ENCODE results near the gene CD300LB. TPM values are rescaled to one million over a fixed set of nuclear protein-coding genes. Genes with fewer than 3 reads are reported as not detected.
"Not testable (repeated sequence)": the region's sequence is repeated elsewhere in the genome, so short reads cannot be mapped to it uniquely, and the experiment has no call there.

Gene CD300LB
- total RNA-seq, 1 experiment from 2014 or later = not detected

GRCh38 chr17:74574489-74575142 is 43.3 kb upstream of the CD300LB start:
- Mint-ChIP-seq H3K9me3 (peaks cover 3% of the 10 kb centered on the region; the same call in 1 of the 2 replicates), H3K4me3 (no peak overlapping the region), H3K4me1 (peaks cover 6% of the 10 kb centered on the region), H3K36me3 (no peaks in the 10 kb centered on the region), H3K27me3 (ENCODE audit: low read depth) (peaks cover 17% of the 10 kb centered on the region), H3K27ac (no peak overlapping the region)
- DNase-seq (ENCODE audit: low spot score) (no peak), ATAC-seq (no peak)
- POLR2A ChIA-PET = no interaction called here
- TF ChIP-seq FOXP1 (CRISPR knock-in tag; IDR thresholded peaks at IDR 0.05; ENCODE audit: borderline replicate concordance) = no peak
- TF ChIP-seq, protein P1, sequence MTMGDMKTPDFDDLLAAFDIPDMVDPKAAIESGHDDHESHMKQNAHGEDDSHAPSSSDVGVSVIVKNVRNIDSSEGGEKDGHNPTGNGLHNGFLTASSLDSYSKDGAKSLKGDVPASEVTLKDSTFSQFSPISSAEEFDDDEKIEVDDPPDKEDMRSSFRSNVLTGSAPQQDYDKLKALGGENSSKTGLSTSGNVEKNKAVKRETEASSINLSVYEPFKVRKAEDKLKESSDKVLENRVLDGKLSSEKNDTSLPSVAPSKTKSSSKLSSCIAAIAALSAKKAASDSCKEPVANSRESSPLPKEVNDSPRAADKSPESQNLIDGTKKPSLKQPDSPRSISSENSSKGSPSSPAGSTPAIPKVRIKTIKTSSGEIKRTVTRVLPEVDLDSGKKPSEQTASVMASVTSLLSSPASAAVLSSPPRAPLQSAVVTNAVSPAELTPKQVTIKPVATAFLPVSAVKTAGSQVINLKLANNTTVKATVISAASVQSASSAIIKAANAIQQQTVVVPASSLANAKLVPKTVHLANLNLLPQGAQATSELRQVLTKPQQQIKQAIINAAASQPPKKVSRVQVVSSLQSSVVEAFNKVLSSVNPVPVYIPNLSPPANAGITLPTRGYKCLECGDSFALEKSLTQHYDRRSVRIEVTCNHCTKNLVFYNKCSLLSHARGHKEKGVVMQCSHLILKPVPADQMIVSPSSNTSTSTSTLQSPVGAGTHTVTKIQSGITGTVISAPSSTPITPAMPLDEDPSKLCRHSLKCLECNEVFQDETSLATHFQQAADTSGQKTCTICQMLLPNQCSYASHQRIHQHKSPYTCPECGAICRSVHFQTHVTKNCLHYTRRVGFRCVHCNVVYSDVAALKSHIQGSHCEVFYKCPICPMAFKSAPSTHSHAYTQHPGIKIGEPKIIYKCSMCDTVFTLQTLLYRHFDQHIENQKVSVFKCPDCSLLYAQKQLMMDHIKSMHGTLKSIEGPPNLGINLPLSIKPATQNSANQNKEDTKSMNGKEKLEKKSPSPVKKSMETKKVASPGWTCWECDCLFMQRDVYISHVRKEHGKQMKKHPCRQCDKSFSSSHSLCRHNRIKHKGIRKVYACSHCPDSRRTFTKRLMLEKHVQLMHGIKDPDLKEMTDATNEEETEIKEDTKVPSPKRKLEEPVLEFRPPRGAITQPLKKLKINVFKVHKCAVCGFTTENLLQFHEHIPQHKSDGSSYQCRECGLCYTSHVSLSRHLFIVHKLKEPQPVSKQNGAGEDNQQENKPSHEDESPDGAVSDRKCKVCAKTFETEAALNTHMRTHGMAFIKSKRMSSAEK (CRISPR knock-in tag; IDR thresholded peaks at IDR 0.05; ENCODE audit: borderline replicate concordance) = no peak
- TF ChIP-seq, protein P2, sequence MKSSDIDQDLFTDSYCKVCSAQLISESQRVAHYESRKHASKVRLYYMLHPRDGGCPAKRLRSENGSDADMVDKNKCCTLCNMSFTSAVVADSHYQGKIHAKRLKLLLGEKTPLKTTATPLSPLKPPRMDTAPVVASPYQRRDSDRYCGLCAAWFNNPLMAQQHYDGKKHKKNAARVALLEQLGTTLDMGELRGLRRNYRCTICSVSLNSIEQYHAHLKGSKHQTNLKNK (CRISPR knock-in tag; IDR thresholded peaks at IDR 0.05) = no peak
- TF ChIP-seq RELA (CRISPR knock-in tag; IDR thresholded peaks at IDR 0.05; ENCODE audit: borderline replicate concordance) = no peak
- no peak for TF ChIP-seq KAT7 (CRISPR knock-in tag; IDR thresholded peaks at IDR 0.05; ENCODE audit: borderline replicate concordance)
- no peak for TF ChIP-seq ZNF281 (CRISPR knock-in tag; IDR thresholded peaks at IDR 0.05)
- no peak for TF ChIP-seq ZNF416 (CRISPR knock-in tag; IDR thresholded peaks at IDR 0.05)
- no peak for TF ChIP-seq TP53 (CRISPR knock-in tag; IDR thresholded peaks at IDR 0.05)
- TF ChIP-seq IRF2 (CRISPR knock-in tag; IDR thresholded peaks at IDR 0.05; ENCODE audit: borderline replicate concordance, low read depth) = no peak
- TF ChIP-seq, protein P3, sequence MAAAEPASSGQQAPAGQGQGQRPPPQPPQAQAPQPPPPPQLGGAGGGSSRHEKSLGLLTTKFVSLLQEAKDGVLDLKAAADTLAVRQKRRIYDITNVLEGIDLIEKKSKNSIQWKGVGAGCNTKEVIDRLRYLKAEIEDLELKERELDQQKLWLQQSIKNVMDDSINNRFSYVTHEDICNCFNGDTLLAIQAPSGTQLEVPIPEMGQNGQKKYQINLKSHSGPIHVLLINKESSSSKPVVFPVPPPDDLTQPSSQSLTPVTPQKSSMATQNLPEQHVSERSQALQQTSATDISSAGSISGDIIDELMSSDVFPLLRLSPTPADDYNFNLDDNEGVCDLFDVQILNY (CRISPR knock-in tag; IDR thresholded peaks at IDR 0.05) = no peak
- no peak for TF ChIP-seq ZNF423 (CRISPR knock-in tag; IDR thresholded peaks at IDR 0.05)
- TF ChIP-seq, protein P4, sequence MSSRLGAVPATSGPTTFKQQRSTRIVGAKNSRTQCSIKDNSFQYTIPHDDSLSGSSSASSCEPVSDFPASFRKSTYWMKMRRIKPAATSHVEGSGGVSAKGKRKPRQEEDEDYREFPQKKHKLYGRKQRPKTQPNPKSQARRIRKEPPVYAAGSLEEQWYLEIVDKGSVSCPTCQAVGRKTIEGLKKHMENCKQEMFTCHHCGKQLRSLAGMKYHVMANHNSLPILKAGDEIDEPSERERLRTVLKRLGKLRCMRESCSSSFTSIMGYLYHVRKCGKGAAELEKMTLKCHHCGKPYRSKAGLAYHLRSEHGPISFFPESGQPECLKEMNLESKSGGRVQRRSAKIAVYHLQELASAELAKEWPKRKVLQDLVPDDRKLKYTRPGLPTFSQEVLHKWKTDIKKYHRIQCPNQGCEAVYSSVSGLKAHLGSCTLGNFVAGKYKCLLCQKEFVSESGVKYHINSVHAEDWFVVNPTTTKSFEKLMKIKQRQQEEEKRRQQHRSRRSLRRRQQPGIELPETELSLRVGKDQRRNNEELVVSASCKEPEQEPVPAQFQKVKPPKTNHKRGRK (CRISPR knock-in tag; IDR thresholded peaks at IDR 0.05; ENCODE audit: borderline replicate concordance) = no peak
- TF ChIP-seq NR1H2 (CRISPR knock-in tag; IDR thresholded peaks at IDR 0.05) = no peak
- no peak for TF ChIP-seq PREB (CRISPR knock-in tag; IDR thresholded peaks at IDR 0.05; ENCODE audit: borderline replicate concordance)
- TF ChIP-seq OVOL2 (CRISPR knock-in tag; IDR thresholded peaks at IDR 0.05; ENCODE audit: borderline replicate concordance) = no peak
- no peak for TF ChIP-seq TCF7 (CRISPR knock-in tag; IDR thresholded peaks at IDR 0.05; ENCODE audit: low read depth)
- TF ChIP-seq JAZF1 (CRISPR knock-in tag; IDR thresholded peaks at IDR 0.05) = no peak
- CTCF ChIA-PET = interaction anchor here (0.9 to 1.4 kb wide), 4 partner anchors 9 to 285 kb away, joined by 3 to 7 read pairs (median 4); partner anchors contain the start of gene GRIN2C

GRCh38 chr17:74573635-74574034 is 42.4 kb upstream of the CD300LB start:
- ATAC-seq, H3K27ac Mint-ChIP-seq, H3K36me3 Mint-ChIP-seq: not testable (repeated sequence)

More at GRCh38 chr17:74573635-74574034, 42.4 kb upstream of the CD300LB start:
- H3K4me3 Mint-ChIP-seq; H3K4me1 Mint-ChIP-seq; POLR2A ChIA-PET; DNase-seq (ENCODE audit: low spot score); H3K9me3 Mint-ChIP-seq: not testable (repeated sequence)
- CTCF ChIA-PET = interaction anchor here (0.6 to 1.2 kb wide), 3 partner anchors 30 to 286 kb away, joined by 3 to 4 read pairs (median 3); partner anchors contain the start of gene GRIN2C
- H3K27me3 Mint-ChIP-seq (ENCODE audit: low read depth) = peaks cover 12% of the 10 kb centered on the region
